Measurements from ENCODE around the gene AK6. TPM values are rescaled to one million over a fixed set of nuclear protein-coding genes. Genes with fewer than 3 reads are reported as not detected.

Gene AK6
- total RNA-seq, 1 donor from 2014 or later, result 32.5 TPM

DNA sequence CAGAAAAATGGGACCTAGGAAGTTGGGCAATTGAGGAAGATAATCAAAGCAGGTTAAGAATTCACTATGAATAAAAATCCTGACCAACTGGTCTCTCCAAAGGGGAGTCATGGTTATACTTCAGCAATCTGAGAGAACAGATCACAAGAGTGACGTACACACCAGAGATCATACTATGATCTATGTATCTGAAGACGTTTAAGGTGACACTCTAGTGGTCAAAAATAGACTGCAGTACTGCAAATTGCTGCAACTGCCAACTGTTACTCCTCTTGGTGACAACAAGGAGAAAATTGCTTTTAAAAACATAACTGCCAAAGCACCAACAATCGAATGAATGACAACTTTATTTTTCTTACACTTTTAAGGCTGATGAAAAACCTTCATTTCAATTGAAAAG is 4.9 kb downstream of the AK6 start:
- H3K4me3 Mint-ChIP-seq (ENCODE audit: unreplicated experiment), result no peak overlapping the region
- peaks cover 13% of the 10 kb centered on the region for H3K36me3 Mint-ChIP-seq (ENCODE audit: low read depth)
- peaks cover 18% of the 10 kb centered on the region for H3K4me1 Mint-ChIP-seq (ENCODE audit: low read depth)
- no peak overlapping the region for H3K27ac Mint-ChIP-seq (ENCODE audit: unreplicated experiment)
- no peaks in the 10 kb centered on the region for H3K27me3 Mint-ChIP-seq (ENCODE audit: low read depth)
- no peaks in the 10 kb centered on the region for H3K9me3 Mint-ChIP-seq (ENCODE audit: low read depth)
- no peak for DNase-seq (ENCODE audit: low spot score)
- TF ChIP-seq, protein P1, sequence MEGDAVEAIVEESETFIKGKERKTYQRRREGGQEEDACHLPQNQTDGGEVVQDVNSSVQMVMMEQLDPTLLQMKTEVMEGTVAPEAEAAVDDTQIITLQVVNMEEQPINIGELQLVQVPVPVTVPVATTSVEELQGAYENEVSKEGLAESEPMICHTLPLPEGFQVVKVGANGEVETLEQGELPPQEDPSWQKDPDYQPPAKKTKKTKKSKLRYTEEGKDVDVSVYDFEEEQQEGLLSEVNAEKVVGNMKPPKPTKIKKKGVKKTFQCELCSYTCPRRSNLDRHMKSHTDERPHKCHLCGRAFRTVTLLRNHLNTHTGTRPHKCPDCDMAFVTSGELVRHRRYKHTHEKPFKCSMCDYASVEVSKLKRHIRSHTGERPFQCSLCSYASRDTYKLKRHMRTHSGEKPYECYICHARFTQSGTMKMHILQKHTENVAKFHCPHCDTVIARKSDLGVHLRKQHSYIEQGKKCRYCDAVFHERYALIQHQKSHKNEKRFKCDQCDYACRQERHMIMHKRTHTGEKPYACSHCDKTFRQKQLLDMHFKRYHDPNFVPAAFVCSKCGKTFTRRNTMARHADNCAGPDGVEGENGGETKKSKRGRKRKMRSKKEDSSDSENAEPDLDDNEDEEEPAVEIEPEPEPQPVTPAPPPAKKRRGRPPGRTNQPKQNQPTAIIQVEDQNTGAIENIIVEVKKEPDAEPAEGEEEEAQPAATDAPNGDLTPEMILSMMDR (IDR thresholded peaks at IDR 0.05), result peak; percentile 71

DNA sequence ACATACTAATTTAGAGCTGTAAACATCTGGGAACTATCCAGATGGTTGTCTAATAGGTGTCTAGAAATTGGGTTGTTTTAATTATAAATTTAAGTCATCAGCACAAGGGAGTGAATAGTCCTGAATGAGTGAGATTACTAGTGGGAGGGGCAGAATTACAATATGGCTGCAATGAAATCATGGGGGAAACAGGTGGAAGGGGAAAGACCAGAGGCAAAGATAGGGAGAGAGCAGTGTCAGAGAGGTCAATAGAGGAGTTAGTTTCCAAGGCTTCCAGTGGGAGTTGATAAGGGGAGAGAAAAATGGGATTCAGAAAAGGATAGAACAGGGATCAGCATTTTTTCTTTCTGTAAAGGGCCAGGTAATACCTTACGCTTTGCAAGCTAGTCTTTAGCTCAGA is 8.9 kb downstream of the AK6 start:
- no peak overlapping the region for H3K4me3 Mint-ChIP-seq (ENCODE audit: unreplicated experiment)
- H3K27ac Mint-ChIP-seq (ENCODE audit: unreplicated experiment), result no peak overlapping the region
- TF ChIP-seq, protein P1 (IDR thresholded peaks at IDR 0.05), result no peak
- H3K27me3 Mint-ChIP-seq (ENCODE audit: low read depth), result no peaks in the 10 kb centered on the region
- no peak for DNase-seq (ENCODE audit: low spot score)
- H3K36me3 Mint-ChIP-seq (ENCODE audit: low read depth), result peaks cover 11% of the 10 kb centered on the region
- H3K9me3 Mint-ChIP-seq (ENCODE audit: low read depth), result no peaks in the 10 kb centered on the region
- H3K4me1 Mint-ChIP-seq (ENCODE audit: low read depth), result peaks cover 4% of the 10 kb centered on the region

- no peak for DNase-seq (ENCODE audit: low spot score)
- no peaks in the 10 kb centered on the region for H3K27me3 Mint-ChIP-seq (ENCODE audit: low read depth)
- TF ChIP-seq, protein P1 (IDR thresholded peaks at IDR 0.05), result no peak
Measured at GRCh38 chr5:69359699-69360098, 9.6 kb downstream of the AK6 start.

DNA sequence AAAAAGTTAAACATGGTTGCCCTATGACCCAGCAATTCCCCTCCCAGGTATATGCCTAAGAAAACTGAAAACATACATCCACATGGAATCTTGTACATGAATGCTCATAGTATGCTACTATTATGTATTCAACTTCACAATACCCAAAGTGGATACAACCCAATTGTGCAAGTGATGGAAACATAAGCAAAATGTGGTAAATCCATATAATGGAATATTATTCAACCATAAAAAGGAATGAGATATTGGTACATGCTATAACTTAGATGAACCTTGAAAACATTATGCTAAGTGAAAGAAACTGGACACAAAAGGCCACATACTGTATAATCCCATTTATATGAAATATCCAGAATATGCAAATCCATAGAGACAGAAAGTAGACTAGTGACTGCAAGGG is 18.7 kb downstream of the AK6 start:
- Mint-ChIP-seq H3K4me3 (ENCODE audit: unreplicated experiment) (no peak overlapping the region), H3K4me1 (ENCODE audit: low read depth) (no peaks in the 10 kb centered on the region), H3K27me3 (ENCODE audit: low read depth) (no peaks in the 10 kb centered on the region), H3K9me3 (ENCODE audit: low read depth) (no peaks in the 10 kb centered on the region), H3K27ac (ENCODE audit: unreplicated experiment) (no peak overlapping the region), H3K36me3 (ENCODE audit: low read depth) (peaks cover 13% of the 10 kb centered on the region)
- no peak for DNase-seq (ENCODE audit: low spot score)
- TF ChIP-seq, protein P1 (IDR thresholded peaks at IDR 0.05), result no peak

More at GRCh38 chr5:69359699-69360098, 9.6 kb downstream of the AK6 start:
- Mint-ChIP-seq H3K4me1 (ENCODE audit: low read depth) (peaks cover 4% of the 10 kb centered on the region), H3K27ac (ENCODE audit: unreplicated experiment) (no peak overlapping the region), H3K9me3 (ENCODE audit: low read depth) (no peaks in the 10 kb centered on the region), H3K4me3 (ENCODE audit: unreplicated experiment) (no peak overlapping the region), H3K36me3 (ENCODE audit: low read depth) (peaks cover 6% of the 10 kb centered on the region)

- Mint-ChIP-seq H3K4me3 (ENCODE audit: unreplicated experiment) (no peak overlapping the region), H3K27ac (ENCODE audit: unreplicated experiment) (no peak overlapping the region), H3K27me3 (ENCODE audit: low read depth) (no peaks in the 10 kb centered on the region), H3K9me3 (ENCODE audit: low read depth) (no peaks in the 10 kb centered on the region), H3K4me1 (ENCODE audit: low read depth) (no peaks in the 10 kb centered on the region), H3K36me3 (ENCODE audit: low read depth) (no peaks in the 10 kb centered on the region)
- TF ChIP-seq, protein P1 (IDR thresholded peaks at IDR 0.05), result no peak
- no peak for DNase-seq (ENCODE audit: low spot score)
Measured at GRCh38 chr5:69343083-69343482, 26.2 kb downstream of the AK6 start.
